Fibroblast of pulmonary artery (primary cell): Measurements from ENCODE around the gene TCF21.
A peak's percentile ranks its signal among the peaks of the same experiment; 100 is the strongest.
"Not testable (repeated sequence)": the region's sequence is repeated elsewhere in the genome, so short reads cannot be mapped to it uniquely, and the experiment has no call there.

Experiments used
- DNase-seq: peaks from one replicate; pipeline ENCODE4 v3.0.0-alpha.2; 2010; ENCODE audit warnings: low read depth
- H3K4me3 ChIP-seq: replicated peaks from 2 replicates; pipeline ENCODE4 v1.5.1; 2011; ENCODE audit warnings: low read depth, mild to moderate bottlenecking, control low read depth, low read length, moderate library complexity
- TF ChIP-seq, protein P1 (sequence below): IDR thresholded peaks from 2 replicates; pipeline ENCODE4 v1.5.1; 2011; ENCODE audit warnings: mild to moderate bottlenecking, control low read depth, low read length, inconsistent platforms; ENCODE audit errors: missing control alignments

The TCF21 gene

DNA sequence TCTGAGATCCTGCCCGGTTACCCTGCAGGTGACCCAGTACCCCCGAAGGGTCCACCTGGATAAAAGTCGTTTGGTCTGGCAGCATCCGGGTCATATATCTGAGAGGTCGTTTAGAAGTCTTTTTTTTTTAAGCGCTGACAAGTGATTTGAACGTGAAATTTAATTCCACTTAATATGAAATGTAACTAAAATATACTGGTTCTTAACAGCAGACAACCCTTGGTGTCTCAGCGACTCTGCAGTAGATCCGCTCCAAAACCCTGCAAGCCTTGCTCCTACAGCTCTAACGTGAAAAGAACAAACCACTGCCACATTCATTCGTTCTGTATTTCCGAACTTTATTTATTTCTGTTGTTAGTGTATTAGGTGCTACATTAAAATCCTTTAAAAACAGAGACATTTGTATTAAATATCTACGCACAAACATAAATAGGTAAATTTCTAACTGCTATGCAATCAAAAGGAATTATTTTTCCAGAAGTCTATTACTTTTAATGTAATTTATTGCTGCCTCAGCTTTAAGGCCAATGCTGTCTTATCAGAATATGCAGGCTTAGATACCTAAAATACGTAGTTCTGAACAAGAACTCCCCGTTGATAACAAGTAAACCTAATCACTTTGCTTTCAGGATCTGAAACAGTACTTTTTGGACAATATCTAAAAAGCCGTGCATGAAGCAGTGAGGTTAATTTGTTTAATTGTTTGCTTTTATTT lies 33.5 kb upstream of the TCF21 start:
- H3K4me3 ChIP-seq: peak overlapping the region; percentile 25
- TF ChIP-seq, protein P1, sequence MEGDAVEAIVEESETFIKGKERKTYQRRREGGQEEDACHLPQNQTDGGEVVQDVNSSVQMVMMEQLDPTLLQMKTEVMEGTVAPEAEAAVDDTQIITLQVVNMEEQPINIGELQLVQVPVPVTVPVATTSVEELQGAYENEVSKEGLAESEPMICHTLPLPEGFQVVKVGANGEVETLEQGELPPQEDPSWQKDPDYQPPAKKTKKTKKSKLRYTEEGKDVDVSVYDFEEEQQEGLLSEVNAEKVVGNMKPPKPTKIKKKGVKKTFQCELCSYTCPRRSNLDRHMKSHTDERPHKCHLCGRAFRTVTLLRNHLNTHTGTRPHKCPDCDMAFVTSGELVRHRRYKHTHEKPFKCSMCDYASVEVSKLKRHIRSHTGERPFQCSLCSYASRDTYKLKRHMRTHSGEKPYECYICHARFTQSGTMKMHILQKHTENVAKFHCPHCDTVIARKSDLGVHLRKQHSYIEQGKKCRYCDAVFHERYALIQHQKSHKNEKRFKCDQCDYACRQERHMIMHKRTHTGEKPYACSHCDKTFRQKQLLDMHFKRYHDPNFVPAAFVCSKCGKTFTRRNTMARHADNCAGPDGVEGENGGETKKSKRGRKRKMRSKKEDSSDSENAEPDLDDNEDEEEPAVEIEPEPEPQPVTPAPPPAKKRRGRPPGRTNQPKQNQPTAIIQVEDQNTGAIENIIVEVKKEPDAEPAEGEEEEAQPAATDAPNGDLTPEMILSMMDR: no peak
- DNase-seq: no peak

- no peak for DNase-seq
- TF ChIP-seq, protein P1: no peak
- H3K4me3 ChIP-seq: no peak overlapping the region
Observed at GRCh38 chr6:133855991-133856370, 32.9 kb upstream of the TCF21 start.

GRCh38 chr6:133856911-133857310 lies 32.0 kb upstream of the TCF21 start:
- no peak overlapping the region for H3K4me3 ChIP-seq
- no peak for DNase-seq

GRCh38 chr6:133857696-133858095 lies 31.2 kb upstream of the TCF21 start:
- H3K4me3 ChIP-seq: no peak overlapping the region
- TF ChIP-seq, protein P1: no peak
- no peak for DNase-seq

More at GRCh38 chr6:133856911-133857310, 32.0 kb upstream of the TCF21 start:
- TF ChIP-seq, protein P1: no peak

DNA sequence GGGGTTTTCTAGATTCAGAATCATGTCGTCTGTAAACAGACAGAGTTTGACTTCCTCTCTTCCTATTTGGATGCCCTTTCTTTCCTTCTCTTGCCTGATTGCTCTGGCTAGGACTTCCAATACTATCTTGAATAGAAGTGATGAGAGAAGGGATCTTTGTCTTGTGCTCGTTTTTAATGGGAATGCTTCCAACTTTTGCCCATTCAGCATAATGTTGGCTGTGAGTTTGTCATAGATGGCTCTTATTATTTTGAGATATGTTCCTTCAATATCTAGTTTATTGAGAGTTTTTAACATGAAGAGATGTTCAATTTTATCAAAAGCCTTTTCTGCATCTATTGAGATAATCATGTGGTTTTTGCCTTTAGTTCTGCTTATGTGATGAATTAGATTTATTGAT lies 27.6 kb upstream of the TCF21 start:
- H3K4me3 ChIP-seq, DNase-seq: not testable (repeated sequence)

GRCh38 chr6:133863228-133863627 lies 25.7 kb upstream of the TCF21 start:
- no peak overlapping the region for H3K4me3 ChIP-seq
- TF ChIP-seq, protein P1: no peak
- DNase-seq: no peak

GRCh38 chr6:133865680-133866079 lies 23.2 kb upstream of the TCF21 start:
- TF ChIP-seq, protein P1: no peak
- no peak overlapping the region for H3K4me3 ChIP-seq
- DNase-seq: no peak
